KMS-11 (cell line): ENCODE results near the gene EFCC1.

ENCODE experiments used
- H2AFZ ChIP-seq: fragments of 200-600 bp; sonication (generic); 2 replicates; pipeline ENCODE4 v1.6.1; 2016; ENCODE audit warnings: antibody characterized with exemption, mixed run types, low read depth
- H3K27ac ChIP-seq: fragments of 200-600 bp; sonication (generic); 2 replicates; pipeline ENCODE4 v1.6.1; 2016; ENCODE audit warnings: mild to moderate bottlenecking, mixed run types
- H3K27me3 ChIP-seq: fragments of 200-600 bp; sonication (generic); 2 replicates; pipeline ENCODE4 v1.6.1; 2017; ENCODE audit warnings: mild to moderate bottlenecking, low read depth, mixed run types, moderate library complexity; ENCODE audit not compliant: insufficient read depth
- H3K36me3 ChIP-seq: fragments of 200-600 bp; sonication (generic); 2 replicates; pipeline ENCODE4 v1.6.1; 2017; ENCODE audit warnings: mild to moderate bottlenecking, mixed run types; ENCODE audit not compliant: insufficient read depth
- H3K4me1 ChIP-seq: fragments of 200-600 bp; sonication (generic); 2 replicates; pipeline ENCODE4 v1.6.1; 2016; ENCODE audit warnings: mild to moderate bottlenecking, low read depth, mixed run types; ENCODE audit not compliant: poor library complexity, severe bottlenecking
- H3K4me2 ChIP-seq: fragments of 200-600 bp; sonication (generic); 2 replicates; pipeline ENCODE4 v1.7.0; 2016; ENCODE audit warnings: mild to moderate bottlenecking, mixed run types
- H3K4me3 ChIP-seq: fragments of 200-600 bp; sonication (generic); IDR thresholded peaks from 2 replicates; pipeline ENCODE4 v1.6.1; 2017; ENCODE audit warnings: low read depth, low read length, mixed read lengths; ENCODE audit not compliant: insufficient read depth
- H3K79me2 ChIP-seq: fragments of 200-600 bp; sonication (generic); 2 replicates; pipeline ENCODE4 v1.6.1; 2016; ENCODE audit warnings: low read depth, mixed run types; ENCODE audit not compliant: insufficient read depth
- H3K9ac ChIP-seq: fragments of 200-600 bp; sonication (generic); 2 replicates; pipeline ENCODE4 v1.6.1; 2016; ENCODE audit warnings: mild to moderate bottlenecking, mixed run types
- H4K20me1 ChIP-seq: fragments of 200-600 bp; sonication (generic); 2 replicates; pipeline ENCODE4 v1.6.1; 2016; ENCODE audit warnings: mild to moderate bottlenecking, mixed run types; ENCODE audit not compliant: insufficient read depth
- TF ChIP-seq, protein P1 (sequence below): fragments of 200-600 bp; sonication (generic); conservative IDR thresholded peaks from 2 replicates; pipeline ENCODE4 v1.6.1; 2017; ENCODE audit warnings: low read depth, mild to moderate bottlenecking, antibody characterized with exemption, low read length, moderate library complexity, mixed read lengths

Gene EFCC1

GRCh38 chr3:129007792-129008191 is 6.7 kb downstream of the EFCC1 start:
- Histone ChIP-seq H3K27ac (no peak overlapping the region), H3K79me2 (no peaks in the 10 kb centered on the region), H3K4me2 (no peak overlapping the region), H3K9ac (no peak overlapping the region), H3K4me3 (no peak overlapping the region), H4K20me1 (no peaks in the 10 kb centered on the region), H3K27me3 (no peaks in the 10 kb centered on the region; the same call in 1 of the 2 replicates), H3K4me1 (peaks cover 31% of the 10 kb centered on the region), H2AFZ (no peak overlapping the region), H3K36me3 (no peaks in the 10 kb centered on the region)
- TF ChIP-seq, protein P1, sequence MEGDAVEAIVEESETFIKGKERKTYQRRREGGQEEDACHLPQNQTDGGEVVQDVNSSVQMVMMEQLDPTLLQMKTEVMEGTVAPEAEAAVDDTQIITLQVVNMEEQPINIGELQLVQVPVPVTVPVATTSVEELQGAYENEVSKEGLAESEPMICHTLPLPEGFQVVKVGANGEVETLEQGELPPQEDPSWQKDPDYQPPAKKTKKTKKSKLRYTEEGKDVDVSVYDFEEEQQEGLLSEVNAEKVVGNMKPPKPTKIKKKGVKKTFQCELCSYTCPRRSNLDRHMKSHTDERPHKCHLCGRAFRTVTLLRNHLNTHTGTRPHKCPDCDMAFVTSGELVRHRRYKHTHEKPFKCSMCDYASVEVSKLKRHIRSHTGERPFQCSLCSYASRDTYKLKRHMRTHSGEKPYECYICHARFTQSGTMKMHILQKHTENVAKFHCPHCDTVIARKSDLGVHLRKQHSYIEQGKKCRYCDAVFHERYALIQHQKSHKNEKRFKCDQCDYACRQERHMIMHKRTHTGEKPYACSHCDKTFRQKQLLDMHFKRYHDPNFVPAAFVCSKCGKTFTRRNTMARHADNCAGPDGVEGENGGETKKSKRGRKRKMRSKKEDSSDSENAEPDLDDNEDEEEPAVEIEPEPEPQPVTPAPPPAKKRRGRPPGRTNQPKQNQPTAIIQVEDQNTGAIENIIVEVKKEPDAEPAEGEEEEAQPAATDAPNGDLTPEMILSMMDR: no peak

DNA sequence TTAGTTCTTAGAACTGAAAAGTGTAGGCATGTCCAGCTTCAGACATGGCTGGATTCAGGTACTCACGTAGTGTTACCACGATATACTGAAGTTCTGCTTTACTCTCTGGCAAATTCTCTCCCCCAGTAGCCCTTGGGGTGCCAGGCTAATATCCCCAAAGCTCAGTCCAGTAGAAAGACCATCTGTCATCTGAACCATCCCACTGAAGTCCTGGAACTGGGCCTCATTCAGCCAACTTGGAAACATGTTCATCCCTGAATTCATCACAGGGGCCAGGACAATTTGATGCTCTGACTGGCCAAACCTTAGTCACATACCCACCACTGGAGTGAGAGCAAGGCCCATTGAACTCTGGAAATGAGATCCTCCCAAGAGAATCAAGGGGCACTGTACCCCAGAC is 8.2 kb downstream of the EFCC1 start:
- no peak overlapping the region for H3K27ac ChIP-seq
- no peak overlapping the region for H2AFZ ChIP-seq
- H3K79me2 ChIP-seq: no peaks in the 10 kb centered on the region
- TF ChIP-seq, protein P1: no peak
- peaks cover 26% of the 10 kb centered on the region for H3K4me1 ChIP-seq
- H3K27me3 ChIP-seq: no peaks in the 10 kb centered on the region; the same call in 1 of the 2 replicates
- no peaks in the 10 kb centered on the region for H4K20me1 ChIP-seq
- H3K9ac ChIP-seq: no peak overlapping the region
- H3K4me3 ChIP-seq: no peak overlapping the region
- no peak overlapping the region for H3K4me2 ChIP-seq
- H3K36me3 ChIP-seq: no peaks in the 10 kb centered on the region

DNA sequence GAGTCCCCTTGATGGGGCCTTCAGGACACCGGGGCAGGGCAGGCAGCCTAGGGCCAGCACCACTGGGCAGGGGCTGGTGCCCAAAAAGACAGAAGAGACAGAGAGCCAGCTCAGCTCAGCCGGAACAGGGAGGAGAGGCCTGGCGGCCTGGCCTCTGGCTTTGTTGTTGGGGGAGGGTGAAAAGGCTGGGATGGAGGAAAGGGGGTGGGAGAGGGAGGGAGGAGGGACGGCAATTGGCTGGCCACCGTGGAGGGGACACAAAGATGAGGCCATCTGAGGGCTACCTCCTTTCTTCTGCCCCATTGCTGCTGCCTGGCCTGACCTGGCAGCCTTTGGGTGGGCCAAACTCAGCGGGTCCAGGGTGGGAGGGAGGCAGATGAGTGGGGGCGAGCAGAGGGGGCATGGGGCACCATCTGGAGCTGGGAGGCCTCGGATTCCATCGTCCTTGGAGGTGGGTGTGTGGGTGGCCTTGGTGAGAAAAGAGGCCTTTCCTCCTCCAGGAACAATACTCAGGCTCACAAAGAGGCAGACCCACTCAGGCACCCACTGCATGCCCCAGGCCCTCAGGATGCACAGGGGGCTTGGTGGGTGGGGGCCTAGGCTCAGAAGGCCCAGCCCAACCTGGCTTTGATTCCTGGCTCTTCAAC is 9.3 kb downstream of the EFCC1 start:
- TF ChIP-seq, protein P1: no peak
- Histone ChIP-seq H3K27ac (no peak overlapping the region), H3K36me3 (no peaks in the 10 kb centered on the region)

DNA sequence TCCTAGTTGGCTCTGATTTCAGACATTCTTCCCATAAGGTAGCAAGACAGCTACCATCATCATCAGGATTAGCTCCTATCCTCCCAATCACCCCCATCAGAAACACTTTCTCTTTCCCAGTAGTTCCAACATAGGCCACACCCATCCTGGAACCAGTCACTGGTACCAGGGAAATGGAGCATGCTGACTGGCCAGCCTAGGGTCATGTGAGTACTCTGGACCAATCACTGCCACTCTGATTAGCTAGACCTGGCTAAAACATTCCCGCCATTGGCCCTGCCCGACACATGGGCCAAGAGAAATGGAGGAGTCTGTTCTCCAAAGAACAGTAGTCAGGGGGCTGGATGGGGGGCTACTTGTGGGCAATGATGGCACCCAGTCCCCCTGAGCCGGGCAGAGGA is 12.4 kb downstream of the EFCC1 start:
- Histone ChIP-seq H3K27ac (no peak overlapping the region), H3K4me3 (no peak overlapping the region), H2AFZ (no peak overlapping the region), H4K20me1 (no peaks in the 10 kb centered on the region), H3K9ac (no peak overlapping the region), H3K36me3 (no peaks in the 10 kb centered on the region), H3K4me2 (no peak overlapping the region), H3K27me3 (no peaks in the 10 kb centered on the region; the same call in 1 of the 2 replicates), H3K4me1 (no peaks in the 10 kb centered on the region), H3K79me2 (no peaks in the 10 kb centered on the region)
- TF ChIP-seq, protein P1: no peak

More for the DNA sequence above, 9.3 kb downstream of the EFCC1 start:
- H3K4me1 ChIP-seq: peaks cover 17% of the 10 kb centered on the region
- no peaks in the 10 kb centered on the region for H4K20me1 ChIP-seq
- no peak overlapping the region for H3K4me2 ChIP-seq
- no peak overlapping the region for H3K4me3 ChIP-seq
- H3K9ac ChIP-seq: no peak overlapping the region
- no peaks in the 10 kb centered on the region; the same call in 1 of the 2 replicates for H3K27me3 ChIP-seq
- no peaks in the 10 kb centered on the region for H3K79me2 ChIP-seq
- no peak overlapping the region for H2AFZ ChIP-seq
